NOMO-1 treated with DMSO at 0.1 percent for 48 hours (cell line): ENCODE measurements around the gene EEFSEC.

ENCODE experiments used
- DNase-seq: peaks from one replicate; lab custom pipeline; 2025; ENCODE audit not compliant: unreplicated experiment; lab: John Stamatoyannopoulos, UW

The EEFSEC gene

GRCh38 chr3:128364808-128365360, 211.6 kb downstream of the EEFSEC start:
- no peak for DNase-seq

GRCh38 chr3:128366136-128366535, 212.9 kb downstream of the EEFSEC start:
- DNase-seq, result no peak

GRCh38 chr3:128366652-128367051, 213.4 kb downstream of the EEFSEC start:
- DNase-seq, result no peak

- no peak for DNase-seq
These were observed 213.9 kb downstream of the EEFSEC start for GRCh38 chr3:128367221-128367620.

GRCh38 chr3:128367761-128368160, 214.5 kb downstream of the EEFSEC start:
- DNase-seq, result no peak

GRCh38 chr3:128368626-128369025, 215.3 kb downstream of the EEFSEC start:
- DNase-seq, result no peak

- no peak for DNase-seq
These were observed 215.9 kb downstream of the EEFSEC start for GRCh38 chr3:128369121-128369703.

GRCh38 chr3:128369881-128370642, 216.8 kb downstream of the EEFSEC start:
- no peak for DNase-seq

- no peak for DNase-seq
These were observed 219.0 kb downstream of the EEFSEC start for GRCh38 chr3:128372281-128372680.

GRCh38 chr3:128372707-128373533, 219.6 kb downstream of the EEFSEC start:
- DNase-seq, result no peak

GRCh38 chr3:128374746-128375445, 221.6 kb downstream of the EEFSEC start:
- DNase-seq, result no peak

GRCh38 chr3:128376516-128376915, 223.2 kb downstream of the EEFSEC start:
- DNase-seq, result no peak

GRCh38 chr3:128378631-128379347, 225.5 kb downstream of the EEFSEC start:
- no peak for DNase-seq

GRCh38 chr3:128379367-128380160, 226.3 kb downstream of the EEFSEC start:
- DNase-seq, result no peak

- DNase-seq, result no peak
These were observed 227.0 kb downstream of the EEFSEC start for GRCh38 chr3:128380295-128380694.

GRCh38 chr3:128380719-128381118, 227.4 kb downstream of the EEFSEC start:
- DNase-seq, result no peak

GRCh38 chr3:128381609-128382008, 228.3 kb downstream of the EEFSEC start:
- no peak for DNase-seq

GRCh38 chr3:128382221-128382807, 229.0 kb downstream of the EEFSEC start:
- no peak for DNase-seq
